ENCODE results near the gene RGS6.

GRCh38 chr14:72560331-72560730, 628.1 kb downstream of the RGS6 start:
- TF ChIP-seq TAF1 (IDR thresholded peaks at IDR 0.05; ENCODE audit: low read depth, low read length) (no peak), POLR2A (IDR thresholded peaks at IDR 0.05; ENCODE audit: low read depth, low read length) (no peak), SPI1 (IDR thresholded peaks at IDR 0.05; ENCODE audit: low read depth, low read length) (no peak), POLR2AphosphoS5 (IDR thresholded peaks at IDR 0.05; ENCODE audit: low read depth, low read length) (no peak)
